HepG2 (cell line): ENCODE results near the gene HMGN5. TPM values are rescaled to one million over a fixed set of nuclear protein-coding genes. Genes with fewer than 3 reads are reported as not detected.
A peak's percentile ranks its signal among the peaks of the same experiment; 100 is the strongest.

Source experiments
- ATAC-seq: fragments of 200-7000 bp; cut with Tn5 transposase; 3 replicates; pipeline ENCODE4 v1.9.1; 2020; ENCODE audit warnings: mild to moderate bottlenecking, moderate library complexity
- BruUV-seq: library from RNA; stranded (reverse); fragments of 400-500 nt; replicated peaks from 2 replicates; lab custom pipeline; 2021; lab: Mats Ljungman, UMichigan
- CTCF ChIA-PET: fragments of 300-600 bp; formaldehyde crosslinking; extraction: SDS; loops from one replicate; lab custom pipeline; 2021; ENCODE audit warnings: low total read pairs, inconsistent platforms, low intra/inter-chr PET ratio; lab: Yijun Ruan, JAX
- POLR2A ChIA-PET: fragments of 350-600 bp; sonication (Branson Sonifier 250); formaldehyde crosslinking; loops from one replicate; lab custom pipeline; 2020; ENCODE audit warnings: antibody characterized with exemption, inconsistent platforms; lab: Yijun Ruan, JAX
- DNase-seq: peaks from one replicate; pipeline ENCODE4 v3.0.0-alpha.2; 2015; ENCODE audit warnings: low spot score
- FAIRE-seq: peaks from 3 replicates; lab custom pipeline; 2011; peaks lifted over from hg19 to GRCh38; lab: Jason Lieb, UNC
- H2AFZ ChIP-seq: one replicate; pipeline ENCODE4 v1.6.1; 2011; ENCODE audit warnings: low read length, inconsistent platforms
- H3K27ac ChIP-seq: fragments of 300-600 bp; 3 replicates; pipeline ENCODE4 v1.8.0; 2011; ENCODE audit warnings: mixed run types, mild to moderate bottlenecking, mixed read lengths, low read length, inconsistent platforms; ENCODE audit not compliant: insufficient read depth; ENCODE audit errors: extremely low read length
- H3K27me3 ChIP-seq, 2 experiments: fragments of 200-600 bp in 1 of 2; 2 replicates in 1 of 2; 3 replicates in 1 of 2; pipeline versions ENCODE4 v1.6.0 to v1.8.0; 2011; ENCODE audit warnings: low read length in 2 of 2, mild to moderate bottlenecking in 2 of 2, moderate library complexity in 2 of 2, inconsistent platforms in 1 of 2; ENCODE audit not compliant: insufficient read depth in 2 of 2, control insufficient read depth in 1 of 2
- H3K36me3 ChIP-seq, 2 experiments: fragments of 200-600 bp in 1 of 2; replicated peaks in 1 of 2; 2 replicates in 1 of 2; 3 replicates in 1 of 2; pipeline versions ENCODE4 v1.5.1 to v1.8.0; 2011; ENCODE audit warnings: low read length in 2 of 2, inconsistent platforms in 1 of 2; ENCODE audit not compliant: insufficient read depth in 2 of 2, control insufficient read depth in 1 of 2
- H3K4me1 ChIP-seq: 2 replicates; pipeline ENCODE4 v1.5.1; 2012; ENCODE audit warnings: low read length, inconsistent platforms; ENCODE audit not compliant: insufficient read depth
- H3K4me2 ChIP-seq: 2 replicates; pipeline ENCODE4 v1.6.0; 2011; ENCODE audit warnings: low read depth, low read length, inconsistent platforms
- H3K4me3 ChIP-seq, 3 experiments: fragments of 200-600 bp in 1 of 3; sonication (generic), shearing (Covaris generic) in 1 of 3; replicated peaks in 1 of 3; 2 replicates each; pipeline ENCODE4 v1.5.1; 2011 to 2016; ENCODE audit warnings: low read length in 3 of 3, inconsistent platforms in 2 of 3, low read depth in 2 of 3, mild to moderate bottlenecking in 2 of 3, control low read depth in 1 of 3, mixed read lengths in 1 of 3; ENCODE audit not compliant: insufficient read depth in 1 of 3
- H3K79me2 ChIP-seq: one replicate; pipeline ENCODE4 v1.6.1; 2011; ENCODE audit warnings: low read length, inconsistent platforms; ENCODE audit not compliant: insufficient read depth
- H3K9ac ChIP-seq: 2 replicates; pipeline ENCODE4 v1.6.0; 2011; ENCODE audit warnings: mild to moderate bottlenecking, low read depth, low read length, inconsistent platforms; ENCODE audit not compliant: insufficient read depth
- H3K9me3 ChIP-seq: 2 replicates; pipeline ENCODE4 v1.5.1; 2012; ENCODE audit warnings: mild to moderate bottlenecking, low read length
- H4K20me1 ChIP-seq: 2 replicates; pipeline ENCODE4 v1.6.0; 2011; ENCODE audit warnings: inconsistent platforms, mild to moderate bottlenecking, low read length, moderate library complexity; ENCODE audit not compliant: insufficient read depth
- CEBPZ ChIP-seq: IDR thresholded peaks from 2 replicates; pipeline ENCODE4 v1.6.1; 2012; ENCODE audit warnings: low read length, improper control_type of control experiment
- FIP1L1 ChIP-seq: fragments of 200-400 bp; formaldehyde crosslinking; IDR thresholded peaks from 2 replicates; pipeline ENCODE4 v1.6.1; 2018; ENCODE audit warnings: low read depth, mild to moderate bottlenecking, low read length, moderate library complexity, borderline replicate concordance; ENCODE audit not compliant: insufficient read depth
- GZF1 ChIP-seq: sonication (generic); formaldehyde crosslinking; IDR thresholded peaks from 2 replicates; pipeline ENCODE4 v1.5.1; 2020; ENCODE audit warnings: mild to moderate bottlenecking, missing genetic modification reagents
- MEF2D ChIP-seq: sonication (generic); formaldehyde crosslinking; IDR thresholded peaks from 2 replicates; pipeline ENCODE4 v1.5.1; 2020; ENCODE audit warnings: mild to moderate bottlenecking, missing genetic modification reagents
- PLRG1 ChIP-seq: fragments of 450-650 bp; conservative IDR thresholded peaks from 2 replicates; pipeline ENCODE4 v1.6.1; 2016
- RARA ChIP-seq: IDR thresholded peaks from 2 replicates; pipeline ENCODE4 v1.6.1; 2016; ENCODE audit warnings: missing genetic modification reagents, missing compliant biosample characterization
- SMAD3 ChIP-seq: sonication (generic); formaldehyde crosslinking; IDR thresholded peaks from 2 replicates; pipeline ENCODE4 v1.4.0; 2020; ENCODE audit warnings: missing genetic modification reagents
- ZNF496 ChIP-seq: sonication (generic); formaldehyde crosslinking; IDR thresholded peaks from 2 replicates; pipeline ENCODE4 v1.8.1; 2023; ENCODE audit warnings: mild to moderate bottlenecking, moderate library complexity, missing genetic modification reagents; ENCODE audit not compliant: insufficient replicate concordance
- WGBS: methylation state at CpG from one replicate; pipeline ENCODE4 v1.1.6; 2017; ENCODE audit warnings: low lambda C conversion rate; 5-methylcytosine and 5-hydroxymethylcytosine counted together
- in situ Hi-C: cut with HindIII; loops from 2 replicates; pipeline ENCODE4 v1.10.0; 2017; ENCODE audit warnings: low pct_unique_long_range_greater_than_20kb; ENCODE audit not compliant: extremely low pct_ligation_motif_present
- intact Hi-C: fragments of 100-400 bp; cut with micrococcal nuclease; formaldehyde crosslinking; loops from one replicate; pipeline ENCODE4 v1.10.0; 2022; ENCODE audit not compliant: unreplicated experiment
- polyA plus RNA-seq, 8 experiments: library from polyadenylated mRNA; depleted of rRNA in 3 of 8; stranded (reverse) in 7 of 8; unstranded in 1 of 8; fragments of >200 nt; fragmentation: Illumina TruSeq in 4 of 8; extraction: Trizol in 4 of 8; gene quantifications; 2 replicates each; pipeline versions ENCODE4 v1.2.1 to v1.2.3, GENCODE V29; 2011 to 2016; ENCODE audit warnings: low read depth in 4 of 8, missing spikeins in 1 of 8, mixed read lengths in 1 of 8; ENCODE audit not compliant: insufficient read depth in 1 of 8
- total RNA-seq, 5 experiments: library from RNA; depleted of rRNA; stranded (reverse); fragments of >200 nt; fragmentation: Illumina TruSeq; extraction: Trizol; gene quantifications; 2 replicates each; pipeline ENCODE4 v1.2.3, GENCODE V29; 2016; ENCODE audit warnings: low read depth in 1 of 5

The HMGN5 gene
- total and polyA plus RNA-seq, 2 of the 13 experiments (the other 11 are each of a cell fraction or from before 2014, with no cell fraction given) = 0.24 to 0.44 TPM

- no peak for TF ChIP-seq CEBPZ
Measured at GRCh38 chrX:81202456-81202819, 725 bp upstream of the HMGN5 start (continued).

- WGBS = 57% methylated on average over 1 of the region's 1 CpG
- in situ Hi-C loops (no loop called here), intact Hi-C loops (loop anchor here (10.0 kb wide), 1 partner anchor 386 kb away; no protein-coding TSS in a partner anchor)
- Histone ChIP-seq H3K79me2 (no peaks in the 10 kb centered on the region), H4K20me1 (no peaks in the 10 kb centered on the region), H2AFZ (peak overlapping the region; percentile 83), H3K4me1 (no peaks in the 10 kb centered on the region), H3K4me2 (peak overlapping the region; percentile 67), H3K27me3 (no peaks in the 10 kb centered on the region), H3K4me3 (peak overlapping the region; percentile 74 to 79 (median 77); a peak in 5 of 6 replicates), H3K9ac (peak overlapping the region; percentile 72), H3K27ac (peak overlapping the region; percentile 44), H3K9me3 (no peaks in the 10 kb centered on the region), H3K36me3 (no peaks in the 10 kb centered on the region)
- no peak for TF ChIP-seq PLRG1
- TF ChIP-seq SMAD3 = no peak
- no peak for TF ChIP-seq RARA
- TF ChIP-seq GZF1 (CRISPR knock-in tag) = no peak
- no peak for TF ChIP-seq FIP1L1
- no peak for TF ChIP-seq ZNF496 (CRISPR knock-in tag)
- TF ChIP-seq MEF2D (CRISPR knock-in tag) = no peak
- no TSS peak for BruUV-seq
- ATAC-seq = no peak
- FAIRE-seq = no peak
- DNase-seq = no peak
- CTCF ChIA-PET = no interaction called here
- POLR2A ChIA-PET = no interaction called here
Measured at GRCh38 chrX:81201071-81201470, 642 bp downstream of the HMGN5 start.
